GM18520 (cell line): Measurements from ENCODE around the gene PRDX1.
"Not testable (repeated sequence)": the region's sequence is repeated elsewhere in the genome, so short reads cannot be mapped to it uniquely, and the experiment has no call there.

Source experiments
- ATAC-seq: cut with Tn5 transposase; IDR thresholded peaks from one replicate; pipeline ENCODE4 v1.9.1; 2021; ENCODE audit not compliant: unreplicated experiment

The PRDX1 gene

DNA sequence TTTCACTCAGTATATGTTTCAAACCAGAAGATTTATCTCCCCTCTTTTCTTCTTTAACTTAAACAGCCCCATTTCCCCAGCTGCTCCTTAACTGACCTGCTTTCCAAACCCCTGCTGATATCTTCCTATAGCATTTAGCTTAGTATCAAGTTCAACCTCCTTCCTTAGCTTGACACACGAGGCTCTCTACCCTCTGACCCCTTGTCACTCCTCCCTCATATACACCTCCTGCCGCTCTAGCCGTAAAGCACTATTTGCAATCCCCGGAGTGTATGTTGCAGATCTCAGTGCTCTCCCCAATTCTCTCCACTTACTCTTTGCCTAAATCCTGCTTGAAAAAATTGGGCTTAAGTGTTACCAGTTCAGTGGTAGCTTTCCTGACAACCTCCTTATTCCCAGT is 15.2 kb upstream of the PRDX1 start:
- ATAC-seq, result no peak

DNA sequence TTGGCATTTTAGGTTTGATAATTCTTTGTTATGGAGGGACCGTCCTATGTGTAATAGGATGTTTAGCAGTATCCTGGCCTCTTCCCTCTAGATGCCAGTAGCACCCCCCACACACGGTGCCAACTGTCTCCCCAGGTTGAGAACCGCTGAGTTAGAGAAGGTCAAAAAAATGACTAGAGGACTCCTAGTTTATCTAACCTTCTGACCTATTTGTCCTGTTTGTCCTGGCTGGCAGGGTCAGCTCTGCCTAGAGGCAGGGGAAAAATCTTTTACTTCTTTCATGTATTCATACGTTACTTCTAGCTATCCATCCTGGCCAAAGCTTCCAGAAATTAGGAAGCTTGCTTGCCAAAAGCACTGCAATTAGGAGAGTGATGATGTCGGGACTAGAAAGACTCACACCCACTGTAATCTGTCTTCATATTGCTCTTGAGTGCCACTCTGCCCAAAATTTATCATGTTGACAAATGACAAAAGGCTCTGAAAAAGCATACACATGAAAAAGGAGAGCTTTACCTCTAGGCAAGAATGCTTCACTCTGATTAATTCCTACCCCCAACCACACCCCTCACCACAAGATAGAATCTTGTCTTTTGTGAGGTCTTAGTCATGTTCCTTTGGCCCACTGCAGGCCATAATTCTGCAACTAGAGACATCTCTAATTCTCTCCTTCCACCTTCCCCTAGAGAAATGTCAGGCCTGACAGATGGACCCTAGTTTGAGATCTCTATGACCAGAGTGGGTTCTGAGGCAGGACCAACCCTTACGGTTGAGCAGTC is 14.5 kb upstream of the PRDX1 start:
- no peak for ATAC-seq

DNA sequence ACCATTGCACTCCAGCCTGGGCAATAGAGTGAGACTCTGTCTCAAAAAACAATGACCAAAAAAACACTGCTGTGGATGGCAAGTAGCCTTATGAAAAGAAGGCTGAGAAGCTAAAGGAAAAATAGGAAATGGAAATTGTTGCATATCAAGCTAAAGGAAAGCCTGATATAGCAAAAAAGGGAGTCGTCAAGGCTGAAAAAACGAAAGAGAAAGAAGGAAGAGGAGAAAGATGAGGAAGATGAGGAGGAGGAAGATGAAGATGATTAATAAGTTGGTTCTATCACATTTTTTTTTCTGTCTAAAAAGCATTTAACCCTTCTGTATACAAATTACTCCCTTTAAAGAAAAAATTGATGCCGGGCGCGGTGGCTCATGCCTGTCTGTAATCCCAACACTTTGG is 10.2 kb upstream of the PRDX1 start:
- ATAC-seq, result no peak

DNA sequence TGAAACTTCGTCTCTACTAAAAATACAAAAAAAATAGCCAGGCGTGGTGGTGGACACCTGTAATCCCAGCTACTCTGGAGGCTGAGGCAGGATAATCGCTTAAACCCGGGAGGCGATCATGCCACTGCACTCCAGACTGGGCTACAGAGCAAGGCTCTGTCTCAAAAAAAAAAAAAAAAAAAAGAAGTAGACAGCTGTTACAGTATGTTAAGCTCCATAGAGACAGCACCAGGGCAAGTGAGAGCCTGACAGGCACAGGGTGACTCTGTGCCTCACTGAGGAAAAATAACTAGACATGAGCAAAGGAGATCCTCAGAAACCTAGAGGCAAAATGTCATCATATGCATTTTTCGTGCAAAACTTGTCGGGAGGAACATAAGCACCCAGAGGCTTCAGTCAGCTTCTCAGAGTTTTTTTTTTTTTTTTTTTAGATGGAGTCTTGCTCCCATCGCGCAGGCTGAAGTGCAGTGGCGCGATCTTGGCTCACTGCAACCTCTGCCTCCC is 9.0 kb upstream of the PRDX1 start:
- no peak for ATAC-seq

DNA sequence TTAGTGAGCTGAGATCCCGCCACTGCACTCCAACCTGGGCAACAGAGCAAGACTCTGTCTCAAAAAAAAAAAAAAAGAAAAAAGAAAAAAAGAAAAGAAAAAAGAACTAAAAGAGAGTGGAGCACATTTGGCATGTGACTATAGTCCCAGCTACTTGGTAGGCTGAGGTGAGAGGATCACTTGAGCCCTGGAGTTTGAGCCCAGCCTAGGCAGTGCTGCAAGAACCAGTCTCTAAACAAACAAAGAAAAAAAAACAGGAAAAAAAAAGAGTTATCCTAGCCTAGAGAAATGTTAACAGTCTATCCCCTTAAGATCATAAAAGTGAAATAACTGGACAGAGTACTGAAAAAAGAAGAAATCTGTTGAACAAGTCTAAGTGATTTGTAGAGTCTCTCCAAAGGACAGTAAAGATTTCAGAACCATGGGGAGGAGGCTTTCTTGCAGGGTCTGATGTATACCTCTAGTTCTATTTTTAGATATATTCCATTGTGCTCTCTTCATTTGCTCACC is 4.5 kb upstream of the PRDX1 start:
- ATAC-seq, result no peak

DNA sequence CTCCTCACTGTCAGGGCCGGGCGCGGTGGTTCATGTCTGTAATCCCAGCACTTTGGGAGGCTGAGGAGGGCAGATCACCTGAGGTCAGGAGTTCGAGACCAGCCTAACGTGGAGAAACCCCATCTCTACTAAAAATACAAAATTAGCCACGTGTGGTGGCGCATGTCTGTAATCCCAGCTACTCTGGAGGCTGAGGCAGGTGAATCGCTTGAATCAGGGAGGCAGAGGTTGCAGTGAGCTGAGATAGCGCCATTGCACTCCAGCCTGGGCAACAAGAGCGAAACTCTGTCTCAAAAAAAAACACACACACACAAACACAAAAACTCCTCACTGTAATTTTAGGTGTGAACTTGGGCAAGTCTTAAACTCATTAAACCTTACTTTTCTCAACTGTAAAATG is 2.3 kb upstream of the PRDX1 start:
- ATAC-seq, result not testable (repeated sequence)

DNA sequence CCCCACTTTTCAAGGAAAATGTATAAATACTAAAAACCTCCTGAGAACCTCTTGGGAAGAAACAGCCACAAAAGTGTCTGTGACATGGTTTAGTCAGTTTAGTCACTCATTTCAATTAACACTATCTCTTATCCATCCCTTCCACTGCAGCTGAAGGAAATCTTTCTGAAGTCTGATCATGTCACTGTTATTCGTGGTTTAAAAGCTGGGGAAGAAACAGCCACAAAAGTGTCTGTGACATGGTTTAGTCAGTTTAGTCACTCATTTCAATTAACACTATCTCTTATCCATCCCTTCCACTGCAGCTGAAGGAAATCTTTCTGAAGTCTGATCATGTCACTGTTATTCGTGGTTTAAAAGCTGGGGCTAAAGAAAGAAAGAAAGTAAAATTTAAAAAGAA is 1.8 kb upstream of the PRDX1 start:
- not testable (repeated sequence) for ATAC-seq

DNA sequence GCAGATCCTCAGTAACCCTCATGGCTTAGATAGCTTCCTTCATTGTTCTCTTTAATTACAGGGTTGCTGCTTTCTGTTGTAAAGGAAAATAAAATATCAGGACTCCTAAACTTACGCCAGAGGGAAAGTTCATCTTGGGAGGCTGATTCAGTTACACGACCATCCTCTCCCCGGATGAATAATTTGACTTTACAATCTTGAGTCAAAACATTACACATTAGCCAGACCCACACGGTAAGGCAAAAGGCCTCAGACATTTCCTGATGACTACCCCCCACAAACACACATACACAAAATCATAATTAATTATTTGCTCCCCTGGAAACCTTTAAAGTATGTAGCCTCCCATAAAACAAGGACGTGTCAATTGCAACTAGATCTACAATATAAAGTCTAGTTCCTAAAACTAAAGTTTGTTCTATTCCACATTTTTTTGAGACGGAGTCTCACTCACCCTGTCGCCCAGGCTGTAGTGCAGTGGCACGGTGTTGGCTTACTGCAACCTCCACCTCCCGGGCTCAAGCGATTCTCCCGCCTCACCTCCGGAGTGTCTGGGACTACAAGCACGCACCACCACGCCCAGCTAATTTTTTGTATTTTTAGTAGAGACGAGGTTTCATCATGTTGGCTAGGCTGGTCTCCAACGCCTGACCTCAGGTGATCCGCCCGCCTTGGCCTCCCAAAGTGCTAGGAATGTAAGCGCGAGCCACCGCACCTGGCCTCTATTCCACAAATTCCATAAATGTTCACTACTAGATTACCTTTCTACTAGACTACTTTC is 830 bp upstream of the PRDX1 start:
- no peak for ATAC-seq

DNA sequence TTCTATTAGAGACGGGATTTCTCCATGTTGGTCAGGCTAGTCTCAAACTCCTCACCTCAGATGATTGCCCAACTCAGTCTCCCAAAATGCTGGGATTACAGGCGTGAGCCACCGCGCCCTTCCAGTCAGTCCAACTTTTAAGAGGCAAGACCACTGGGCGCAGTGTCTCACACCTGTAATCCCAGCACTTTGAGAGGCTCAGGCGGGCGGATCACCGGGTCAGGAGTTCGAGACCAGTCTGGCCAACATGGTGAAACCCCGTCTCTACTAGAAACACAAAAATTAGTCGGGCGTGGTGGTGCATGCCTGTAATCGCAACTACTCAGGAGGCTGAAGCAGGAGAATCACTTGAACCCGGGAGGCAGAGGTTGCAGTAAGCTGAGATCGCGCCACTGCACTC is 1.9 kb downstream of the PRDX1 start:
- not testable (repeated sequence) for ATAC-seq

DNA sequence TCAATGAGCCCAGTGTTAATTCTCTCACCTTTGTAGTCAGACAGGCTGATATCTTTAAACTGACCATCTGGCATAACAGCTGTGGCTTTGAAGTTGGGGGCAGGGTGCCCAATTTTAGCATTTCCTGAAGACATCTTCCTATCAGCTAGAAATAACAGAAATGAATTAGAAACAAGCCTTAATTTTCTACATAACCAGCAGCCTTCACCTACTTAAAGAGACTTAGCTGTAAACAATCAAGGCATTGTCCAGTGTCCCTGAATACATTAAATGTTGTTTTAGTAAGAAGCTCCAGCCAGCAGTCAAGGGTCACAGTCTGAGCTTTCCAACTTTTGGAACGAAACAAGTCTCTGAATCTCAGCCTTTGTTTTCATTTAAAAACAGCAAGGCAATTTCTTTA is 2.8 kb downstream of the PRDX1 start:
- ATAC-seq, result no peak

DNA sequence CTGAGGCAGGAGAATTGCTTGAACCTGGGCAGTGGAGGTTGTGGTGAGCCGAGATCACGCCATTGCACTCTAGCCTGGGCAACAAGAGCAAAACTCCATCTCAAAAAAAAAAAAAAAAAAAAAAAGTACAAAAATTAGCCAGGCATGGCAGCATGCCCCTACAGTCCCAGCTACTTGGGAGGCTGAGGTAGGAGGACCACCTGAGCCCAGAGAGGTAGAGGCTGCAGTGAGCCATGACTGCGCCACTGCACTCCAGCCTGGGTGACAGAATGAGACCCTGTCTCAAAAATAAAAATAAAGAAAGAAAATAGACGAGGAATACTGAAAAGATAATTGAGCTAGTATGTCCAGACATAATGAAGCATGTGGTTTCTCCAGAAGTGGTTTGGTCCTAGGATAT is 3.3 kb downstream of the PRDX1 start:
- not testable (repeated sequence) for ATAC-seq

DNA sequence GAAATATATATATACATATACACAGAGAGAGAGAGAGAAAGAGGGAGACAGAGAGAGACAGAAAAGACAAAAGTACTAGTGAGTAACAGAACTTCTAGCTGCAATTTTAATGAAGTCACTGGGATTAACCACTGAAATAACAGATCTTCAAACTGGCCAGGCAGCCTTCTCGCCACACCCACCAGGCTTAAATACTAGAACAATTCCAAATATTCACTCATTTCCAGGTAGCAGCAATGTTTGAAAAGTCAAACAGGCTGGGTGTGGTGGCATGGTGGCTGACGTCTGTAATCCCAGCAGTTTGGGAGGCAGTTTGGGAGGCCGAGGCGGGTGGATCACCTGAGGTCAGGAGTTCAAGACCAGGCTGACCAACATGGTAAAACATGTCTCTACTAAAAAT is 5.2 kb downstream of the PRDX1 start:
- no peak for ATAC-seq

DNA sequence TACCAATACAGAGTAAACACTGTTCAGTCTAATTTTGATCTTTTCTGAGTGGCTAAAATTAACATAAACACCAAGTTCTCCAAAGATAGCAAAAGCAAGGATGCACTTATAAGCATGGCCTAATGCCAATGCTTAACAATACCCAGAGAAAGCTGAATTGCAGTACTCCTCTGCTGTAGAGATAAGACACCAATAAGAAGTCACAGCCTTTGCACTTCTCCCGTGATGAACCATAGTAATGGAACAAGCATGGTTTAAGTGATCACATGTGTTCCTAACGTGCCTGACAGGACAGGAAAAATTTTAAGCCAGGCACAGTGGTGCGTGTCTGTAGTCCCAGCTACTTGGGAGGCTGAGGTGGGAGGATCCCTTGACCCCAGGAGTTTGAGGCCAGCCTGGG is 5.6 kb downstream of the PRDX1 start:
- no peak for ATAC-seq

DNA sequence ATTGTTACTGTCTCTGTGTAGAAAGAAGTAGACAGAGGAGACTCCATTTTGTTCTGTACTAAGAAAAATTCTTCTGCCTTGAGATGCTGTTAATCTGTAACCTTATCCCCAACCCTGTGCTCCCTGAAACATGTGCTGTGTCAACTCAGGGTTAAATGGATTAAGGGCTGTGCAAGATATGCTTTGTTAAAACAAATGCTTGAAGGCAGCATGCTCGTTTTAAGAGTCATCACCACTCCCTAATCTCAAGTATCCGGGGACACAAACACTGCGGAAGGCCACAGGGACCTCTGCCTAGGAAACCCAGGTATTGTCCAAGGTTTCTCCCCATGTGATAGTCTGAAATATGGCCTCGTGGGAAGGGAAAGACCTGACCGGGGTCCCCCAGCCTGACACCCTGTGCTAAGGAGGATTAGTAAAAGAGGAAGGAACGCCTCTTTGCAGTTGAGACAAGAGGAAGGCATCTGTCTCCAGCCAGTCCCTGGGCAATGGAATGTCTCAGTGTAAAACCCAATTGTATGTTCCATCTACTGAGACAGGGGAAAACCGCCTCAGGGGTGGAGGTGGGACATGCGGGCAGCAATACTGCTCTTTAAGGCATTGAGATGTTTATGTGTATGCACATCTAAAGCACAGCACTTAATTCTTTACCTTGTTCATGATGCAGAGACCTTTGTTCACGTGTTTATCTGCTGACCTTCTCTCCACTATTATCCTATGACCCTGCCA is 8.0 kb downstream of the PRDX1 start:
- ATAC-seq, result not testable (repeated sequence)

DNA sequence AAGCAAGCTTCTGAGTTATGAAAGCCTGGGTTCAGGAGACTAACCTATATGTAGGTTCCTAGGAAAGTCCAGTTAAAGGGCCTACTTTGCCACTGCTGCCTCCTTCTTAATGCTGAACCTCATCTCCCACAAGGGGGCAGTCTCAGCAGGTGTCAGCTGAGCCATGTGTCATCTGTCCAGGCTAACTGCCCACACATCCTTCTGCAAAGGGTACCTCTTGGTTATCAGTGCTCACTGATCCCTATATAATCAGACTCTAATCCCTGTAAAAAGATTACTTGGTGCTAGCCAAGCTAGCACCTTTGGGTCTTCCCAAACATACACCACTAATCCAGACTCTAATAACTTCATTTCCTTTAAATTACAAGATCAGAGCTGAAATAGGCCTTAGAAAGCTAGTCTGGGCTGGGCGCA is 9.0 kb downstream of the PRDX1 start:
- no peak for ATAC-seq

DNA sequence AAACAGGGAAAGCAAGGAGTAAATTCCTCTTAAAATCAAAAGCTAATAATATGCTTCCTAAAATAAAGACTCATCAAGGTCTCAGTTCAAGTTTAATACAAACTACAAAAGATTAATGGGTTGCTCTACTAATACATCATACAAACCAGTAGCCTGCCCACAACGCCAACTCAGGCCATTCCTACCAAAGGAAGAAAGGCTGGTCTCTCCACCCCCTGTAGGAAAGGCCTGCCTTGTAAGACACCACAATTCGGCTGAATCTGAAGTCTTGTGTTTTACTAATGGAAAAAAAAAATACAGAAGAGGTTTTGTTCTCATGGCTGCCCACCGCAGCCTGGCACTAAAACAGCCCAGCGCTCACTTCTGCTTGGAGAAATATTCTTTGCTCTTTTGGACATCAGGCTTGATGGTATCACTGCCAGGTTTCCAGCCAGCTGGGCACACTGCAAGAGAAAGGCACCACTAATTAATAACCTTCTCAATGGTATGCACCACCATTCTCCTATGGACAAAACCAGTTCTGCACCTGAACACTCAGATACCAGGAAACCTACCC is 10.6 kb downstream of the PRDX1 start:
- ATAC-seq, result no peak

DNA sequence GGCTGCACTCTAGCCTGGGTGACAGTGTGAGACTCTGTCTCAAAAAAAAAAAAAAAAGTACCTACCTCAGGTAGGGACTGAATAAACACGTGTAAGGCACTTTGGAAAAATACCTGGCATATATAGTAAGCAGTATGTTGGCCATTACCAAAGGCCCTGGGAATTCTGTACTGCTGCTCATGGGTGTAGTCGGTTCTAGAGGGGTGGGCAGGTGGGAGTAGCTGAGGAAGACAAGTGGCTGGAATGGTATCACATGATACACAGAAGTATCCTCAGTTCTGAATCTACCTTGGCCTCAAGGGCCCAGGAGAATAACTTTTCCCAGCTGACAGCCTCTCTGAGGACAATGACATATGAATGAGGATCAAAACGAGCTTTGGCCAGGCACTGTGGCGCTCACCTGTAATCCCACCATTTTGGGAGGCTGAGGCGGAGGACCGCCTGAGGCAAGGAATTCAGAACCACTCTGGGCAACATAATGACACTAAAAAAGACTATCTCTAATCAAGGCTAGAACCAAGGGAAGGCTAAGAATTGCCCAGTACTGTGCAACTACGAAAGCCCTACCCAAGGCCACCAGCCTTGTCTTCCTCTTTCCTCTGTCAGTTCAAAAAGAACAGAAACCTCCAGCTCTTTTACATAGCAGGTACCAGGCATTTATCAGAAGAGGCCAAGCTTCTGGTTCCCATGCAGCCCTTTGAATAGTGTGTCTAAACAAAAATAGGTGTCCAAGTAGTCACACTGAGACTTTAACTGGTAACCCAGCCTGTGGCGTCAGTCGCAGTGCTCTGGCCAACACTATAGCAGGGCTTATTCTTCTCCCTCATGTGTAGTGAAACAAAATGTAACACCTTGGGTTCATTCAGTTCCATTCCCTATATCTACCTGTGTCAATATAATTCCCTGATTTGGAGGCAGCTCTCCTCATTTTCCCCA is 11.4 kb downstream of the PRDX1 start:
- no peak for ATAC-seq

DNA sequence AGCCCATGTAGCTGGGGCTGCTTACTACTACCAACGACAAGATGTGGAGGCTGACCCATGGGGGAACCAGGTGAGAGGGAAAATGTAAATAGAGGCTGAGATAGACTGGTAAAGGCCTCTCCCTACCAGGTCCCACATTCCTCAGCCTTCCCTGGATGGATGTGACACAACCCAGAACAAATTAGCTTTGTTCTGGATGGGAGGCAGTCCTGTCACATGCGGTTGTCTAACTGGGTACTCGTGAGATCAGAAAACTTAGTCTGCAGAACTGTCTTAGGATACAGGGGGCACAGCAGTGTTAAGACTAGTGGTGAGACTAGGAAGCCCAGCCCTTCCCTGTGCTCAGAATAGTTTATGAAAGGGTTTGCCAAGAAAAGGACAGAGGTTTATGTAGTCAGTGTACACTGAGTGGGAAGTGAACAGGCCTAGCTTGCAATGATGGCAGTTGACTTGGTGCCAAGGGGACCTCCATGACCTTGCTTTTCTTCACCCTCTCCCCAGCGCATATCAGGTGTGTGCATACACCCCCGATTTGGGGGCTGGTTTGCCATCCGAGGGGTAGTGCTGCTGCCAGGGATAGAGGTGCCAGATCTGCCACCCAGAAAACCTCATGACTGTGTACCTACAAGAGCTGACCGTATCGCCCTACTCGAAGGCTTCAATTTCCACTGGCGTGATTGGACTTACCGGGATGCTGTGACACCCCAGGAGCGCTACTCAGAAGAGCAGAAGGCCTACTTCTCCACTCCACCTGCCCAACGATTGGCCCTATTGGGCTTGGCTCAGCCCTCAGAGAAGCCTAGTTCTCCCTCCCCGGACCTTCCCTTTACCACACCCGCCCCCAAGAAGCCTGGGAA is 13.2 kb downstream of the PRDX1 start:
- no peak for ATAC-seq

DNA sequence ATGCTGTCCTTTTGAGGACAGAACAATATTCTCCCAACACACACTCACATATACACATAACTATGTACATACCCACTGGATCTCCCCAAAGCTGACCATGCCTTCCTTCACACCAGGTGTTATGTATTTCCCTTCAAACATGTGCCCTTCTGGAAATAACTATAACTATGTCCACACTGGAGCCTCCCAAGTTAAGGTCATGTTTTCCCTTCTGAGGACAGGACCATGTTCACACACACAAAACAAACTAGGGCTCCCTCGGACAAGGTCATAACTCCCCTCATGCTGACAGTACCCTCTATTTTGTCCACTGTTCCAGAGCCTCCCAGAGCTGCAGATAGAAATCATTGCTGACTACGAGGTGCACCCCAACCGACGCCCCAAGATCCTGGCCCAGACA is 13.8 kb downstream of the PRDX1 start:
- ATAC-seq, result no peak
